ENCODE results near the gene CDA. TPM values are rescaled to one million over a fixed set of nuclear protein-coding genes. Genes with fewer than 3 reads are reported as not detected.

CDA gene
- total RNA-seq, 4 donors from 2014 or later: 1.9 to 13.2 (median 2.8) TPM

GRCh38 chr1:20615946-20616846 is 27.3 kb downstream of the CDA start:
- no peak for DNase-seq (ENCODE audit: low spot score)
- ATAC-seq (ENCODE audit: low FRiP score): no peak
- TF ChIP-seq, protein P1, sequence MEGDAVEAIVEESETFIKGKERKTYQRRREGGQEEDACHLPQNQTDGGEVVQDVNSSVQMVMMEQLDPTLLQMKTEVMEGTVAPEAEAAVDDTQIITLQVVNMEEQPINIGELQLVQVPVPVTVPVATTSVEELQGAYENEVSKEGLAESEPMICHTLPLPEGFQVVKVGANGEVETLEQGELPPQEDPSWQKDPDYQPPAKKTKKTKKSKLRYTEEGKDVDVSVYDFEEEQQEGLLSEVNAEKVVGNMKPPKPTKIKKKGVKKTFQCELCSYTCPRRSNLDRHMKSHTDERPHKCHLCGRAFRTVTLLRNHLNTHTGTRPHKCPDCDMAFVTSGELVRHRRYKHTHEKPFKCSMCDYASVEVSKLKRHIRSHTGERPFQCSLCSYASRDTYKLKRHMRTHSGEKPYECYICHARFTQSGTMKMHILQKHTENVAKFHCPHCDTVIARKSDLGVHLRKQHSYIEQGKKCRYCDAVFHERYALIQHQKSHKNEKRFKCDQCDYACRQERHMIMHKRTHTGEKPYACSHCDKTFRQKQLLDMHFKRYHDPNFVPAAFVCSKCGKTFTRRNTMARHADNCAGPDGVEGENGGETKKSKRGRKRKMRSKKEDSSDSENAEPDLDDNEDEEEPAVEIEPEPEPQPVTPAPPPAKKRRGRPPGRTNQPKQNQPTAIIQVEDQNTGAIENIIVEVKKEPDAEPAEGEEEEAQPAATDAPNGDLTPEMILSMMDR (IDR thresholded peaks at IDR 0.05): no peak

DNA sequence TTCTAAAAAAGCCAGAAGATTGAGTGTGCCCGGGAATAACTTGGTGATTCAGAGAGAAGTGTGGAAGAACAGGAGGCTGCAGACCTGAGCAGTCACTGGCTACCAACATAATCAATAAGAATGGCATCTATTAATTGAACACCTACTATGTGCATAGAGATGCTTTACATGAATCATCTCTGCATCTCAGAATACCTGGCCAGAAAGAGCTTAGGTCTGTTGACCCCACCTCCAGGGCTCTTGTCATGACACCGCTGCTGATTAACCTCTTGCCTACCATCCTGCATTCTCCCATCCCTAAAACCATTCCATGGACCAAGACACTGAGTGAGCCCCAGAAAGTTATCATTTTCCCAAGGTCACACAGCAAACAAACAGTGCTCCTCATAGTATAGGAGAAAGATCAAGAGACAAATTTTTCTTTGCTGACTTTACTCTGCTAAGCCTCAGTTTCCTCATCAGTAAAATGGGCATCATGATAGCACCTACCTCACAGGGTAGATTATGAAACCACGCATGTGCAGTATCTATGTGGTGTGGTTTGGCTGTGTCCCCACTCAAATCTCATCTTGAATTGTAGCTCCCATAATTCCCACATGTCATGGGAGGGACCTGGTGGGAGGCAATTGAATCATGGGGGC is 28.1 kb downstream of the CDA start:
- no peak for ATAC-seq (ENCODE audit: low FRiP score)
- no peak for DNase-seq (ENCODE audit: low spot score)
- TF ChIP-seq, protein P1 (IDR thresholded peaks at IDR 0.05): no peak

- ATAC-seq (ENCODE audit: low FRiP score): no peak
- DNase-seq (ENCODE audit: low spot score): no peak
Measured at GRCh38 chr1:20618550-20618949, 29.7 kb downstream of the CDA start.

GRCh38 chr1:20619999-20620398 is 31.1 kb downstream of the CDA start:
- ATAC-seq (ENCODE audit: low FRiP score) (no peak), DNase-seq (ENCODE audit: low spot score) (no peak)
- TF ChIP-seq, protein P1 (IDR thresholded peaks at IDR 0.05): no peak

More at GRCh38 chr1:20618550-20618949, 29.7 kb downstream of the CDA start:
- TF ChIP-seq, protein P1 (IDR thresholded peaks at IDR 0.05): no peak

- DNase-seq (ENCODE audit: low spot score) (no peak), ATAC-seq (ENCODE audit: low FRiP score) (no peak)
- TF ChIP-seq, protein P1 (IDR thresholded peaks at IDR 0.05): no peak
Measured at GRCh38 chr1:20621012-20621411, 32.1 kb downstream of the CDA start.

DNA sequence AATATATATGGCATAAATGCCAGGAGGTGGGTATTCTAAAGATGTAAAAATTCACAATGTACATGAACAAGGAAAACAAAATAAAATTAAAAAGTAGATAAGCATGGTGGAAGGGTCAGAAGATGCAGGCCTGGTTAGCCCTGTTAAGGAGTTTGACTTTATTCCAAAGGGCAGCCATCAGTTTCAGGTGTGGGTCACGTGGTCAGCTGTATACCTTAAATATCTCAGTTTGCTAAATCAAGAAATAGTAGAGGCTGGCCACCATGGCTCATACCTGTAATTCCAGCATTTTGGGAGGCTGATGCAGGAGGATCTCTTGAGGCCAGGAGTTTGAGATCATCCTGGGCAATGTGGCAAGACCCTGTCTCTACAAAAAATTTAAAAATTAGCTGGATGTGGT is 35.8 kb downstream of the CDA start:
- DNase-seq (ENCODE audit: low spot score) (no peak), ATAC-seq (ENCODE audit: low FRiP score) (no peak)
- TF ChIP-seq, protein P1 (IDR thresholded peaks at IDR 0.05): no peak
